ENCODE measurements around the gene PRDM16.

DNA sequence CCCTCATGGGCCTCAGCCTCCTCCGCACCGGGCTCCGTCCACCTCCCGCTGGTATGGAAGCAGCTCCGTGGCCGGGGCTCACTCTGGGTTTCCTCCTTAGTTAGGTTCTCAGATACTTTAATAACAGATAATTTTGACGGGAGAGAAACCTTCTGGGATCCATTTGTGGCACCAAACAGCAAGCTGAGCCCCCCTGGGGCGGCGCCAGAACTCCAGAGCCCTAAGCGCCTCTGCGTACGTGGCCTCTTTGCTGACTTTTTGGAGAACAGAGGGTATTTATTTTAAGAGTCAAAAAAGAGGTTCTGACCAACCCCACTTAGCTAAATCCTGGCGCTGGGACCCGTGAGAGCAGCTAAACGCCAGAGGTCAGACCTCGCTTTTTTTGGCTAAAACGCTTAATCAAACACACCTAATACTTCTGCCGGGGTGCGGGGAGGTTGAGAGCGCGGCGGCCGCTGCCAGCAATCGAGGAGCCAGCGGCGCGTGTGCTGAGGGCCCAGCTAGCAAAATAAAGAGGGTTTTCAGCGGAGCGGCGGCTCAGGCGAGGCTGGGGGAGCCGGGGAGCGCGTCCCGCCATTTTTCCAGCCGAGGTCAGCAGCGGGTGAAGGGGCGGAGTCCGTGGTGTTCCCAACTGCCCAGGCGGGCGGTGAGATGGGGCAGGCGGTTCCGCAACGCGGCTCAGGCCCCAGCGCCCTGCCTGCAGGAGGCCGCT is 171.7 kb downstream of the PRDM16 start:
- TF ChIP-seq, protein P1, sequence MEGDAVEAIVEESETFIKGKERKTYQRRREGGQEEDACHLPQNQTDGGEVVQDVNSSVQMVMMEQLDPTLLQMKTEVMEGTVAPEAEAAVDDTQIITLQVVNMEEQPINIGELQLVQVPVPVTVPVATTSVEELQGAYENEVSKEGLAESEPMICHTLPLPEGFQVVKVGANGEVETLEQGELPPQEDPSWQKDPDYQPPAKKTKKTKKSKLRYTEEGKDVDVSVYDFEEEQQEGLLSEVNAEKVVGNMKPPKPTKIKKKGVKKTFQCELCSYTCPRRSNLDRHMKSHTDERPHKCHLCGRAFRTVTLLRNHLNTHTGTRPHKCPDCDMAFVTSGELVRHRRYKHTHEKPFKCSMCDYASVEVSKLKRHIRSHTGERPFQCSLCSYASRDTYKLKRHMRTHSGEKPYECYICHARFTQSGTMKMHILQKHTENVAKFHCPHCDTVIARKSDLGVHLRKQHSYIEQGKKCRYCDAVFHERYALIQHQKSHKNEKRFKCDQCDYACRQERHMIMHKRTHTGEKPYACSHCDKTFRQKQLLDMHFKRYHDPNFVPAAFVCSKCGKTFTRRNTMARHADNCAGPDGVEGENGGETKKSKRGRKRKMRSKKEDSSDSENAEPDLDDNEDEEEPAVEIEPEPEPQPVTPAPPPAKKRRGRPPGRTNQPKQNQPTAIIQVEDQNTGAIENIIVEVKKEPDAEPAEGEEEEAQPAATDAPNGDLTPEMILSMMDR (IDR thresholded peaks at IDR 0.05; ENCODE audit: low read depth, low read length, missing input control): no peak
- TF ChIP-seq ZBTB33 (IDR thresholded peaks at IDR 0.05) (no peak), GABPA (IDR thresholded peaks at IDR 0.05 in 1 of 2, conservative IDR thresholded peaks at IDR 0.05 in 1 of 2) (no peak)
